ENCODE measurements around the gene APP. TPM values are rescaled to one million over a fixed set of nuclear protein-coding genes. Genes with fewer than 3 reads are reported as not detected.

The APP gene
- total RNA-seq, 1 donor from 2014 or later: 1,137 TPM

GRCh38 chr21:25831300-25831960 is 339.1 kb downstream of the APP start:
- H3K27ac Mint-ChIP-seq (ENCODE audit: unreplicated experiment): no peak overlapping the region
- H3K27me3 Mint-ChIP-seq (ENCODE audit: unreplicated experiment): peaks cover 2% of the 10 kb centered on the region
- peaks cover 7% of the 10 kb centered on the region for H3K9me3 Mint-ChIP-seq (ENCODE audit: unreplicated experiment)
- H3K4me1 Mint-ChIP-seq (ENCODE audit: unreplicated experiment): no peaks in the 10 kb centered on the region
- DNase-seq (ENCODE audit: low spot score): no peak
- TF ChIP-seq CTCF (IDR thresholded peaks at IDR 0.05; ENCODE audit: unreplicated experiment): no peak
- no peak overlapping the region for H3K4me3 Mint-ChIP-seq (ENCODE audit: unreplicated experiment)
- peaks cover 14% of the 10 kb centered on the region for H3K36me3 Mint-ChIP-seq (ENCODE audit: low read depth, unreplicated experiment)
